Measurements from ENCODE around the gene PML. TPM values are rescaled to one million over a fixed set of nuclear protein-coding genes. Genes with fewer than 3 reads are reported as not detected.
A peak's percentile ranks its signal among the peaks of the same experiment; 100 is the strongest.

The PML gene
- total RNA-seq, 1 experiment from 2014 or later, result 24.6 TPM

DNA sequence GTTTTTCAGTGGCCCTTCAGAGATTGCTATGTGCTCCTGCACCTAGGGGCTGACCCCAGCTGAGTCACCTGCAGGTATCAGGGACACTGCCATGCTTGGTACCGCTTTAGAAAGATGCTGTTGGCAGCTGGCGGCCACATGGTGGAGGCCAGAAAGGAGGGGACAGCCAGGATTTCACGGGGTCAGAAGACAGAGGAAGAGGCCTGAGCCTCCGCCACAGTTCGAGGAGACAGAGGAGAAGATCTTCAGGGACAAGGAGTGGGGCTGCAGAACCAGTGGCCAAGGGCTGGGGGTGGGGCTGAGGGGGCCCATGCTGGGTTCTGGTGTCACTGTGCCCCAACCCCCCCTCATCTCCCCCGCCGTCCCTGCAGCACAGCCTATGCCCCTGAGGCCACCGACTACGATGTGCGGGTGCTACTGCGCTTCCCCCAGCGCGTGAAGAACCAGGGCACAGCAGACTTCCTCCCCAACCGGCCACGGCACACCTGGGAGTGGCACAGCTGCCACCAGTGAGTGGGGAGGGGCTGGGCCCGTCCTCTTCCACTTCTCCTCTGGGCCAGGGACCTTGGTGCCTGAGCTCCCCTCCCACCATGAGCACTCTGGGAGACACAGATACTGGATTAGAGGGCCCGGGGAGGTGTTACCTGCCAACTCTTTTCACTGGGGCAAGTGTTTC, 48.3 kb upstream of the PML start:
- Histone ChIP-seq H3K9me3 (ENCODE audit: control insufficient read depth, low read depth, low read length) (no peaks in the 10 kb centered on the region), H3K4me2 (ENCODE audit: insufficient read depth, insufficient read length, low read length) (no peak overlapping the region), H3K27me3 (ENCODE audit: insufficient read depth, low read length) (no peaks in the 10 kb centered on the region), H3K4me1 (ENCODE audit: insufficient read depth, low read length) (no peaks in the 10 kb centered on the region), H2BK15ac (ENCODE audit: low read depth, low read length) (no peak overlapping the region), H3T11ph (ENCODE audit: low read length) (no peak overlapping the region), H3K56ac (ENCODE audit: insufficient read length, low read depth, low read length) (no peak overlapping the region), H3K27ac (ENCODE audit: insufficient read length, low read depth, low read length) (no peak overlapping the region), H3K14ac (ENCODE audit: insufficient read depth, low read length) (no peak overlapping the region; the same call in 1 of the 2 replicates), H3K79me2 (ENCODE audit: insufficient read depth, low read length) (no peaks in the 10 kb centered on the region), H4K20me1 (ENCODE audit: control insufficient read depth, insufficient read depth, insufficient read length) (no peaks in the 10 kb centered on the region), H3K9ac (ENCODE audit: extremely low read depth, insufficient read length, low read length) (no peak overlapping the region), H4K91ac (ENCODE audit: insufficient read length, low read depth, low read length) (no peak overlapping the region), H2BK5ac (ENCODE audit: insufficient read length, low read length) (no peak overlapping the region), H4K5ac (ENCODE audit: insufficient read length, low read depth, low read length) (no peak overlapping the region), H3K18ac (ENCODE audit: insufficient read length, low read depth, low read length) (no peak overlapping the region), H3K23me2 (ENCODE audit: insufficient read length, low read depth, low read length, poor library complexity, severe bottlenecking) (no peaks in the 10 kb centered on the region), H2BK120ac (ENCODE audit: low read depth, low read length, poor library complexity, severe bottlenecking) (no peak overlapping the region), H2BK12ac (ENCODE audit: insufficient read length, low read depth, low read length) (no peak overlapping the region), H3K4ac (ENCODE audit: low read depth, low read length) (no peak overlapping the region), H3K79me1 (ENCODE audit: insufficient read depth, low read depth, low read length, poor library complexity, severe bottlenecking) (no peaks in the 10 kb centered on the region), H3K23ac (ENCODE audit: insufficient read length, low read depth, low read length) (no peak overlapping the region), H2AK5ac (ENCODE audit: insufficient read length, low read length) (no peak overlapping the region), H4K8ac (replicated peaks; ENCODE audit: insufficient read length, low read depth, low read length) (no peak overlapping the region), H2AFZ (ENCODE audit: low read length) (no peak overlapping the region), H2BK20ac (ENCODE audit: low read depth, low read length, poor library complexity, severe bottlenecking) (no peak overlapping the region)
- no peaks in the 10 kb centered on the region; a peak in 1 of 7 replicates for H3K36me3 Mint-ChIP-seq (ENCODE audit: insufficient read depth in 1 of 3, low read depth in 3 of 3)
- DNase-seq, result no peak
- H3K27me3 Mint-ChIP-seq (ENCODE audit: low read depth), result peaks cover 12% of the 10 kb centered on the region
- H3K9me3 Mint-ChIP-seq, result no peaks in the 10 kb centered on the region
- WGBS (ENCODE audit: extremely low coverage, insufficient read length, low lambda C conversion rate), result no CpG with 5 or more reads among the region's 17 CpGs
- H3K4me3 Mint-ChIP-seq, result no peak overlapping the region
- peaks cover 5 to 9% of the 10 kb centered on the region in 2 experiments for H3K4me1 Mint-ChIP-seq
- TF ChIP-seq, protein P1, sequence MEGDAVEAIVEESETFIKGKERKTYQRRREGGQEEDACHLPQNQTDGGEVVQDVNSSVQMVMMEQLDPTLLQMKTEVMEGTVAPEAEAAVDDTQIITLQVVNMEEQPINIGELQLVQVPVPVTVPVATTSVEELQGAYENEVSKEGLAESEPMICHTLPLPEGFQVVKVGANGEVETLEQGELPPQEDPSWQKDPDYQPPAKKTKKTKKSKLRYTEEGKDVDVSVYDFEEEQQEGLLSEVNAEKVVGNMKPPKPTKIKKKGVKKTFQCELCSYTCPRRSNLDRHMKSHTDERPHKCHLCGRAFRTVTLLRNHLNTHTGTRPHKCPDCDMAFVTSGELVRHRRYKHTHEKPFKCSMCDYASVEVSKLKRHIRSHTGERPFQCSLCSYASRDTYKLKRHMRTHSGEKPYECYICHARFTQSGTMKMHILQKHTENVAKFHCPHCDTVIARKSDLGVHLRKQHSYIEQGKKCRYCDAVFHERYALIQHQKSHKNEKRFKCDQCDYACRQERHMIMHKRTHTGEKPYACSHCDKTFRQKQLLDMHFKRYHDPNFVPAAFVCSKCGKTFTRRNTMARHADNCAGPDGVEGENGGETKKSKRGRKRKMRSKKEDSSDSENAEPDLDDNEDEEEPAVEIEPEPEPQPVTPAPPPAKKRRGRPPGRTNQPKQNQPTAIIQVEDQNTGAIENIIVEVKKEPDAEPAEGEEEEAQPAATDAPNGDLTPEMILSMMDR (conservative IDR thresholded peaks at IDR 0.05), result no peak
- H3K27ac Mint-ChIP-seq, result peak overlapping the region in 1 of 3 experiments; percentile 34; a peak in 1 of 7 replicates

All from H9 (cell line).